Neural progenitor cell (in vitro differentiated cells): Measurements from ENCODE around the gene PRPSAP1. TPM values are rescaled to one million over a fixed set of nuclear protein-coding genes. Genes with fewer than 3 reads are reported as not detected.

Experiments used
- DNase-seq: peaks from one replicate; pipeline ENCODE4 v3.0.0-alpha.2; 2016; ENCODE audit warnings: low spot score
- H2AFZ ChIP-seq: fragments of 200-600 bp; sonication (generic); replicated peaks from 2 replicates; pipeline ENCODE4 v1.6.1; 2016; ENCODE audit warnings: antibody characterized with exemption
- H3F3A ChIP-seq: fragments of 200-600 bp; sonication (generic); 2 replicates; pipeline ENCODE4 v1.6.1; 2016; ENCODE audit warnings: antibody characterized with exemption, low read depth
- H3K27ac ChIP-seq: fragments of 200-600 bp; sonication (generic); 2 replicates; pipeline ENCODE4 v1.5.1; 2016; ENCODE audit warnings: mild to moderate bottlenecking
- H3K27me3 ChIP-seq: fragments of 200-600 bp; sonication (generic); 2 replicates; pipeline ENCODE4 v1.6.1; 2016; ENCODE audit warnings: mild to moderate bottlenecking, moderate library complexity
- H3K36me3 ChIP-seq: fragments of 200-600 bp; sonication (generic); 2 replicates; pipeline ENCODE4 v1.5.1; 2016
- H3K4me1 ChIP-seq: fragments of 200-600 bp; sonication (generic); 2 replicates; pipeline ENCODE4 v1.6.1; 2016; ENCODE audit warnings: mixed run types
- H3K4me2 ChIP-seq: fragments of 200-600 bp; sonication (generic); 2 replicates; pipeline ENCODE4 v1.6.1; 2016
- H3K4me3 ChIP-seq: fragments of 200-600 bp; sonication (generic); 2 replicates; pipeline ENCODE4 v1.5.1; 2016
- H3K79me2 ChIP-seq: fragments of 200-600 bp; sonication (generic); 2 replicates; pipeline ENCODE4 v1.6.1; 2016; ENCODE audit warnings: low read depth
- H3K9ac ChIP-seq: fragments of 200-600 bp; sonication (generic); 2 replicates; pipeline ENCODE4 v1.6.1; 2016
- H3K9me3 ChIP-seq: fragments of 200-600 bp; sonication (generic); 2 replicates; pipeline ENCODE4 v1.5.1; 2016; ENCODE audit warnings: low read depth
- H4K20me1 ChIP-seq: fragments of 200-600 bp; sonication (generic); 2 replicates; pipeline ENCODE4 v1.6.1; 2016; ENCODE audit warnings: low read depth
- H3K27ac Mint-ChIP-seq: 3 replicates; pipeline ENCODE4 v1.8.0; 2021; ENCODE audit warnings: mixed read lengths
- H3K27me3 Mint-ChIP-seq: 2 replicates; pipeline ENCODE4 v1.8.0; 2022; ENCODE audit warnings: low read depth, mild to moderate bottlenecking, inconsistent platforms, moderate library complexity, mixed read lengths; ENCODE audit not compliant: insufficient read depth
- H3K36me3 Mint-ChIP-seq: 3 replicates; pipeline ENCODE4 v1.8.0; 2021; ENCODE audit warnings: mixed read lengths
- H3K4me1 Mint-ChIP-seq: 3 replicates; pipeline ENCODE4 v1.8.0; 2021; ENCODE audit warnings: mixed read lengths
- H3K4me3 Mint-ChIP-seq: 3 replicates; pipeline ENCODE4 v1.8.0; 2021; ENCODE audit warnings: mild to moderate bottlenecking, moderate library complexity, mixed read lengths
- H3K9me3 Mint-ChIP-seq: 3 replicates; pipeline ENCODE4 v1.8.0; 2020; ENCODE audit warnings: mixed read lengths
- EZH2 ChIP-seq: fragments of 200-600 bp; sonication (generic); IDR thresholded peaks from 2 replicates; pipeline ENCODE4 v1.6.1; 2017; ENCODE audit warnings: antibody characterized with exemption, mild to moderate bottlenecking, moderate library complexity
- EZH2phosphoT487 ChIP-seq: fragments of 200-600 bp; sonication (generic); IDR thresholded peaks from 2 replicates; pipeline ENCODE4 v1.6.1; 2017; ENCODE audit warnings: antibody characterized with exemption
- total RNA-seq: library from RNA; depleted of rRNA; stranded (reverse); fragments of >200 nt; gene quantifications from 2 replicates; pipeline ENCODE4 v1.2.3, GENCODE V29; 2015; ENCODE audit warnings: low replicate concordance
- TF ChIP-seq, protein P1 (sequence below): fragments of 200-600 bp; sonication (generic); IDR thresholded peaks from 2 replicates; pipeline ENCODE4 v1.5.1; 2017; ENCODE audit warnings: antibody characterized with exemption, mild to moderate bottlenecking

Gene PRPSAP1
- total RNA-seq, 1 donor from 2014 or later, result 89.7 TPM

DNA sequence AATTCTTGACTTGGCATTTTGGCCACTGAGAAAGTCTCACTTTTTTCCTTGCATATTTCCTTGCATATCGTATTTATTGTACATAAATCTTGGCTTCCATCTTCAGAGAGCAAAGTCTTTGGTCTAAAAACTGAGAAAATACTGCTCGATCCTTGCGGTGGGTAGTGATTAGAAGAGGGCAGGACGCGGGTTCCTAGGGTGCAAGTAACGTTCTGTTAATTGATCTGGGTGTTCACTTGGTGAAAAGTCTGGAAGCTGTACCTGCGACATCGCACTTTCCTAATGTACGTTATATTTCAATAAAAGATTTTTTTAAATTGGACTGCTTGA, 89.3 kb downstream of the PRPSAP1 start:
- peaks cover 40% of the 10 kb centered on the region for H3K79me2 ChIP-seq
- TF ChIP-seq EZH2, result no peak
- TF ChIP-seq EZH2phosphoT487, result no peak
- TF ChIP-seq, protein P1, sequence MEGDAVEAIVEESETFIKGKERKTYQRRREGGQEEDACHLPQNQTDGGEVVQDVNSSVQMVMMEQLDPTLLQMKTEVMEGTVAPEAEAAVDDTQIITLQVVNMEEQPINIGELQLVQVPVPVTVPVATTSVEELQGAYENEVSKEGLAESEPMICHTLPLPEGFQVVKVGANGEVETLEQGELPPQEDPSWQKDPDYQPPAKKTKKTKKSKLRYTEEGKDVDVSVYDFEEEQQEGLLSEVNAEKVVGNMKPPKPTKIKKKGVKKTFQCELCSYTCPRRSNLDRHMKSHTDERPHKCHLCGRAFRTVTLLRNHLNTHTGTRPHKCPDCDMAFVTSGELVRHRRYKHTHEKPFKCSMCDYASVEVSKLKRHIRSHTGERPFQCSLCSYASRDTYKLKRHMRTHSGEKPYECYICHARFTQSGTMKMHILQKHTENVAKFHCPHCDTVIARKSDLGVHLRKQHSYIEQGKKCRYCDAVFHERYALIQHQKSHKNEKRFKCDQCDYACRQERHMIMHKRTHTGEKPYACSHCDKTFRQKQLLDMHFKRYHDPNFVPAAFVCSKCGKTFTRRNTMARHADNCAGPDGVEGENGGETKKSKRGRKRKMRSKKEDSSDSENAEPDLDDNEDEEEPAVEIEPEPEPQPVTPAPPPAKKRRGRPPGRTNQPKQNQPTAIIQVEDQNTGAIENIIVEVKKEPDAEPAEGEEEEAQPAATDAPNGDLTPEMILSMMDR, result no peak
- peaks cover 5% of the 10 kb centered on the region for H3K36me3 Mint-ChIP-seq
- no peak overlapping the region for H3K4me3 ChIP-seq
- no peak overlapping the region for H3K9ac ChIP-seq
- H3K4me1 ChIP-seq, result peaks cover 30% of the 10 kb centered on the region
- H3K36me3 ChIP-seq, result no peaks in the 10 kb centered on the region
- no peak overlapping the region for H2AFZ ChIP-seq
- peaks cover 46% of the 10 kb centered on the region for H3K4me1 Mint-ChIP-seq
- peak overlapping the region; percentile 81 for H3K27ac Mint-ChIP-seq
- DNase-seq, result no peak
- H3K27me3 ChIP-seq, result no peaks in the 10 kb centered on the region
- peaks cover 16% of the 10 kb centered on the region for H3F3A ChIP-seq
- peaks cover 4% of the 10 kb centered on the region for H4K20me1 ChIP-seq
- no peak overlapping the region for H3K27ac ChIP-seq
- no peaks in the 10 kb centered on the region for H3K9me3 Mint-ChIP-seq
- peak overlapping the region; percentile 40 for H3K4me2 ChIP-seq
- peaks cover 7% of the 10 kb centered on the region for H3K27me3 Mint-ChIP-seq
- peak overlapping the region; percentile 83 for H3K4me3 Mint-ChIP-seq
- H3K9me3 ChIP-seq, result no peaks in the 10 kb centered on the region

DNA sequence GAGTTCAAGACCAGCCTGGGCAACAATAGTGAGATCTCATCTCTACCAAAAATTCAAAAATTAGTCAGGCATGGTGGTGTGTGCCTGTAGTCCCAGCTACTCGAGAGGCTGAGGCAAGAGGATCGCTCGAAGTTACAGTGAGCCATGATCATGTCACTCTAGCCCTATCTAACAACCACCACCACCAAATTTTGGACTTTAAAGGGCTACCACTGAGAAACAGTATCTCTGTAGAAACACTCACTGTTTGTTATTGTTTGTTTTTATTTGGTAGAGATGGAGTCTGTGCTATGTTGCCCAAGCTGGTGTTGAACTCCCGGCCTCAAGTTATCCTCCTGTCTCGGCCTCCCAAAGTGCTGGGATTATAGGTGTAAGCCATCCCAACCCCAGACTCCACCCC, 89.8 kb downstream of the PRPSAP1 start:
- Mint-ChIP-seq H3K27me3 (peaks cover 11% of the 10 kb centered on the region), H3K27ac (no peak overlapping the region), H3K4me1 (peaks cover 45% of the 10 kb centered on the region), H3K4me3 (peak overlapping the region; percentile 83), H3K9me3 (no peaks in the 10 kb centered on the region), H3K36me3 (peaks cover 5% of the 10 kb centered on the region)
- Histone ChIP-seq H3K27me3 (no peaks in the 10 kb centered on the region), H3K4me2 (no peak overlapping the region), H3F3A (peaks cover 21% of the 10 kb centered on the region), H4K20me1 (no peaks in the 10 kb centered on the region), H3K4me1 (peaks cover 35% of the 10 kb centered on the region), H3K79me2 (peaks cover 35% of the 10 kb centered on the region), H3K36me3 (no peaks in the 10 kb centered on the region), H2AFZ (no peak overlapping the region), H3K27ac (no peak overlapping the region), H3K9ac (no peak overlapping the region), H3K4me3 (no peak overlapping the region), H3K9me3 (no peaks in the 10 kb centered on the region)
- no peak for DNase-seq
- no peak for TF ChIP-seq EZH2phosphoT487
- TF ChIP-seq, protein P1, result no peak
- no peak for TF ChIP-seq EZH2

DNA sequence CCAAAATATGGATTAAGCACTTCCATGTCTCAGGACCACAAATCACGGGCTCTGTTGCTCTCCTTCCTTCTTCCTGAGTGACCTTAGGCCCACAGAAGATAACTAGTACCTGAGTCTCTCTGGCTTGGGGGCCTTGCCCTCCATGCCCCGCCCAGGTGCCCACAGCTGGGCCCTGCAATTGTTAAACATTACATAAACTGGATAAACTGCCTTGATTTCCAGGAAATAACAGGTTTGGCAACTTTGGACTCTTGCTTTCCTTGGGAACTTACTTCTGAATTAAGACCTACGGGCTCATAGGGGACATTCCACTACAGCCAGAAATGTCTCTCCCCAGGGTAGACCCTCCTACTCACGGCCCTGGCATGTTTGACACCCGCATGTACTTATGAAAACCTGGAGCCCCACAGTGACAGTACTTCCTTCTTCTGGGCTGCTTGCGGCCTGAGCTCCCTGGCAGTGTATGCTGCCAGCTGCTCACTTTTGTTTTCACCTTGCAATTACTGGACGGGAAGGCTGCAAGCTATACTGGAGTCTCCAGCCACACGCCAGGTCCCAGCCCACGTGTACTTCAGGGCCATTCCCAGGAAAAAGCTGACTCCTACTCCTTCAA, 90.9 kb downstream of the PRPSAP1 start:
- no peak overlapping the region for H3K4me3 Mint-ChIP-seq
- Histone ChIP-seq H3K4me3 (no peak overlapping the region), H4K20me1 (no peaks in the 10 kb centered on the region), H3K27me3 (no peaks in the 10 kb centered on the region), H3K4me2 (no peak overlapping the region), H3K36me3 (no peaks in the 10 kb centered on the region), H3K9me3 (no peaks in the 10 kb centered on the region), H3F3A (peaks cover 22% of the 10 kb centered on the region), H3K79me2 (peaks cover 25% of the 10 kb centered on the region), H3K4me1 (peaks cover 31% of the 10 kb centered on the region), H3K27ac (no peak overlapping the region), H3K9ac (no peak overlapping the region), H2AFZ (no peak overlapping the region)
- H3K9me3 Mint-ChIP-seq, result no peaks in the 10 kb centered on the region
- peaks cover 44% of the 10 kb centered on the region for H3K4me1 Mint-ChIP-seq
- H3K27me3 Mint-ChIP-seq, result peaks cover 11% of the 10 kb centered on the region
- no peak for DNase-seq
- H3K36me3 Mint-ChIP-seq, result peaks cover 2% of the 10 kb centered on the region
- TF ChIP-seq EZH2phosphoT487 (no peak), EZH2 (no peak)
- TF ChIP-seq, protein P1, result no peak
- peak overlapping the region; percentile 55 for H3K27ac Mint-ChIP-seq
